ENCODE measurements around the gene SMAD5. TPM values are rescaled to one million over a fixed set of nuclear protein-coding genes. Genes with fewer than 3 reads are reported as not detected.

SMAD5 gene
- total RNA-seq, 1 donor from 2014 or later = 68.5 TPM

GRCh38 chr5:136143763-136144162 lies 11.1 kb downstream of the SMAD5 start:
- Mint-ChIP-seq H3K4me3 (ENCODE audit: unreplicated experiment) (no peak overlapping the region), H3K4me1 (ENCODE audit: unreplicated experiment) (peaks cover 8% of the 10 kb centered on the region), H3K9me3 (ENCODE audit: unreplicated experiment) (no peaks in the 10 kb centered on the region), H3K27ac (ENCODE audit: unreplicated experiment) (no peak overlapping the region), H3K27me3 (ENCODE audit: unreplicated experiment) (no peaks in the 10 kb centered on the region), H3K36me3 (ENCODE audit: low read depth, unreplicated experiment) (no peaks in the 10 kb centered on the region)
- DNase-seq (ENCODE audit: low spot score) = no peak
- TF ChIP-seq CTCF (IDR thresholded peaks at IDR 0.05; ENCODE audit: unreplicated experiment) = no peak

- Mint-ChIP-seq H3K27me3 (ENCODE audit: unreplicated experiment) (no peaks in the 10 kb centered on the region), H3K27ac (ENCODE audit: unreplicated experiment) (no peak overlapping the region), H3K4me1 (ENCODE audit: unreplicated experiment) (peaks cover 3% of the 10 kb centered on the region), H3K36me3 (ENCODE audit: low read depth, unreplicated experiment) (no peaks in the 10 kb centered on the region), H3K9me3 (ENCODE audit: unreplicated experiment) (no peaks in the 10 kb centered on the region), H3K4me3 (ENCODE audit: unreplicated experiment) (no peak overlapping the region)
- DNase-seq (ENCODE audit: low spot score) = no peak
- no peak for TF ChIP-seq CTCF (IDR thresholded peaks at IDR 0.05; ENCODE audit: unreplicated experiment)
Observed at GRCh38 chr5:136145030-136145429, 12.4 kb downstream of the SMAD5 start.

GRCh38 chr5:136146201-136146600 lies 13.6 kb downstream of the SMAD5 start:
- Mint-ChIP-seq H3K27me3 (ENCODE audit: unreplicated experiment) (no peaks in the 10 kb centered on the region), H3K36me3 (ENCODE audit: low read depth, unreplicated experiment) (no peaks in the 10 kb centered on the region), H3K4me3 (ENCODE audit: unreplicated experiment) (no peak overlapping the region), H3K9me3 (ENCODE audit: unreplicated experiment) (no peaks in the 10 kb centered on the region), H3K4me1 (ENCODE audit: unreplicated experiment) (peaks cover 3% of the 10 kb centered on the region), H3K27ac (ENCODE audit: unreplicated experiment) (no peak overlapping the region)
- TF ChIP-seq CTCF (IDR thresholded peaks at IDR 0.05; ENCODE audit: unreplicated experiment) = no peak
- DNase-seq (ENCODE audit: low spot score) = no peak

GRCh38 chr5:136147632-136148031 lies 15.0 kb downstream of the SMAD5 start:
- no peak for TF ChIP-seq CTCF (IDR thresholded peaks at IDR 0.05; ENCODE audit: unreplicated experiment)
- H3K4me1 Mint-ChIP-seq (ENCODE audit: unreplicated experiment) = peaks cover 3% of the 10 kb centered on the region
- no peaks in the 10 kb centered on the region for H3K36me3 Mint-ChIP-seq (ENCODE audit: low read depth, unreplicated experiment)
- H3K4me3 Mint-ChIP-seq (ENCODE audit: unreplicated experiment) = no peak overlapping the region
- no peaks in the 10 kb centered on the region for H3K9me3 Mint-ChIP-seq (ENCODE audit: unreplicated experiment)
- DNase-seq (ENCODE audit: low spot score) = no peak
- H3K27ac Mint-ChIP-seq (ENCODE audit: unreplicated experiment) = no peak overlapping the region
- no peaks in the 10 kb centered on the region for H3K27me3 Mint-ChIP-seq (ENCODE audit: unreplicated experiment)

- Mint-ChIP-seq H3K4me1 (ENCODE audit: unreplicated experiment) (peaks cover 3% of the 10 kb centered on the region), H3K4me3 (ENCODE audit: unreplicated experiment) (no peak overlapping the region), H3K27me3 (ENCODE audit: unreplicated experiment) (no peaks in the 10 kb centered on the region), H3K27ac (ENCODE audit: unreplicated experiment) (no peak overlapping the region), H3K36me3 (ENCODE audit: low read depth, unreplicated experiment) (peaks cover 11% of the 10 kb centered on the region), H3K9me3 (ENCODE audit: unreplicated experiment) (no peaks in the 10 kb centered on the region)
- no peak for TF ChIP-seq CTCF (IDR thresholded peaks at IDR 0.05; ENCODE audit: unreplicated experiment)
- DNase-seq (ENCODE audit: low spot score) = no peak
Observed at GRCh38 chr5:136149891-136150290, 17.2 kb downstream of the SMAD5 start.

Measured in endothelial cell (in vitro differentiated cells).